Nephron (organoid): ENCODE measurements around the gene MAGOH.

Source experiments
- H3K27ac Mint-ChIP-seq, 3 experiments: 2 replicates each; pipeline ENCODE4 v1.8.0; 2020; ENCODE audit warnings: mixed read lengths in 3 of 3, mild to moderate bottlenecking in 2 of 3, moderate library complexity in 1 of 3
- H3K27me3 Mint-ChIP-seq: 2 replicates; pipeline ENCODE4 v1.8.0; 2021; ENCODE audit warnings: low read depth, mild to moderate bottlenecking, moderate library complexity, mixed read lengths
- H3K36me3 Mint-ChIP-seq: 2 replicates; pipeline ENCODE4 v1.8.0; 2020; ENCODE audit warnings: low read depth, mixed read lengths
- H3K4me1 Mint-ChIP-seq: 2 replicates; pipeline ENCODE4 v1.8.0; 2020; ENCODE audit warnings: mixed read lengths
- H3K4me3 Mint-ChIP-seq, 3 experiments: 2 replicates each; pipeline ENCODE4 v1.8.0; 2020; ENCODE audit warnings: mild to moderate bottlenecking in 3 of 3, mixed read lengths in 3 of 3, moderate library complexity in 2 of 3
- H3K9me3 Mint-ChIP-seq: 2 replicates; pipeline ENCODE4 v1.8.0; 2020; ENCODE audit warnings: mixed read lengths
- TF ChIP-seq, protein P1 (sequence below), 3 experiments: fragments of 200-600 bp; sonication (generic); IDR thresholded peaks; one replicate each; pipeline ENCODE4 v1.5.0; 2021; ENCODE audit warnings: antibody characterized with exemption in 3 of 3; ENCODE audit not compliant: unreplicated experiment in 3 of 3

The MAGOH gene

DNA sequence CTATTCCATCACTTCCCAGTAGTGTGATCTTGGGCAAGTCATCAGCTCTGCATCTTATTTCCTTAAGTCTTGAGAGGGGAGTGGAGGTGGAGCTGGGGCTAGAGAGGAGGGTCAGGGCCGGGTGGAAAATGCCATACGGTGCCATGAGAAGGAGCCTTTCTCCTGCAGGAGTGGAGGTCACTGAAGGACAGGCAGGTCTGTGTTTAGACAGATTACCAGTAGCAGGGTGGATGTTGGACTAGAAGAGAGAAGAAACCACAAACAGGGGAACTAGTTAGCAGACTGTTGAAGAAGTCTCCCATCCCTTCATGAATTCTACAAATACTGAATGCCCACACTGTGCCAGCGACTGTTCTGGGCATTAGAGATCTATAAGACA, 55.6 kb downstream of the MAGOH start:
- Mint-ChIP-seq H3K4me3 (no peak overlapping the region), H3K9me3 (no peaks in the 10 kb centered on the region), H3K4me1 (no peaks in the 10 kb centered on the region), H3K36me3 (no peaks in the 10 kb centered on the region), H3K27ac (no peak overlapping the region), H3K27me3 (no peaks in the 10 kb centered on the region)
- TF ChIP-seq, protein P1, sequence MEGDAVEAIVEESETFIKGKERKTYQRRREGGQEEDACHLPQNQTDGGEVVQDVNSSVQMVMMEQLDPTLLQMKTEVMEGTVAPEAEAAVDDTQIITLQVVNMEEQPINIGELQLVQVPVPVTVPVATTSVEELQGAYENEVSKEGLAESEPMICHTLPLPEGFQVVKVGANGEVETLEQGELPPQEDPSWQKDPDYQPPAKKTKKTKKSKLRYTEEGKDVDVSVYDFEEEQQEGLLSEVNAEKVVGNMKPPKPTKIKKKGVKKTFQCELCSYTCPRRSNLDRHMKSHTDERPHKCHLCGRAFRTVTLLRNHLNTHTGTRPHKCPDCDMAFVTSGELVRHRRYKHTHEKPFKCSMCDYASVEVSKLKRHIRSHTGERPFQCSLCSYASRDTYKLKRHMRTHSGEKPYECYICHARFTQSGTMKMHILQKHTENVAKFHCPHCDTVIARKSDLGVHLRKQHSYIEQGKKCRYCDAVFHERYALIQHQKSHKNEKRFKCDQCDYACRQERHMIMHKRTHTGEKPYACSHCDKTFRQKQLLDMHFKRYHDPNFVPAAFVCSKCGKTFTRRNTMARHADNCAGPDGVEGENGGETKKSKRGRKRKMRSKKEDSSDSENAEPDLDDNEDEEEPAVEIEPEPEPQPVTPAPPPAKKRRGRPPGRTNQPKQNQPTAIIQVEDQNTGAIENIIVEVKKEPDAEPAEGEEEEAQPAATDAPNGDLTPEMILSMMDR (IDR thresholded peaks at IDR 0.05; ENCODE audit: unreplicated experiment in 3 of 3) = no peak

GRCh38 chr1:53182111-53182593, 56.2 kb downstream of the MAGOH start:
- Mint-ChIP-seq H3K4me3 (no peak overlapping the region), H3K4me1 (no peaks in the 10 kb centered on the region), H3K27me3 (no peaks in the 10 kb centered on the region), H3K36me3 (no peaks in the 10 kb centered on the region), H3K9me3 (no peaks in the 10 kb centered on the region), H3K27ac (no peak overlapping the region)
- TF ChIP-seq, protein P1 (IDR thresholded peaks at IDR 0.05; ENCODE audit: unreplicated experiment in 3 of 3) = peak; percentile 80 to 88 (median 86)

DNA sequence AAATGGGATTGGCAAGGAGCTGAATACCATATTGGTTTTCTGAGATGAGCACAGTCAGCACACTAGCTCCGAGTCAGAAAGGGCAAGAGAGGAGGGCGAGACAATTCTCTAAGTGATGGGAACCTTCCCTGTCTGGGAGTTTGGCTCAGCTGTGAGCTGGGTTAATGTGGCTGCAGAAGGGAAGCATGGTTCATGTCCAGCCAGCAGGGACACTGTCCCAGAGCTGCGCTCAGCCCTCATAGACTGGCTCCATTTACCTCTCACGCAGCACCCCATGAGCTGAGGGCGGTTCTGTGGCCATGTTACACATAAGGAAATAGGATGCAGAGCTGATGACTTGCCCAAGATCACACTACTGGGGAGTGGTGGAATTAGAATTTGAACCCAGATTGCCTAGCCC, 57.4 kb downstream of the MAGOH start:
- H3K27me3 Mint-ChIP-seq = no peaks in the 10 kb centered on the region
- H3K9me3 Mint-ChIP-seq = no peaks in the 10 kb centered on the region
- no peak overlapping the region for H3K27ac Mint-ChIP-seq
- H3K36me3 Mint-ChIP-seq = no peaks in the 10 kb centered on the region
- TF ChIP-seq, protein P1 (IDR thresholded peaks at IDR 0.05; ENCODE audit: unreplicated experiment in 3 of 3) = no peak
- H3K4me1 Mint-ChIP-seq = no peaks in the 10 kb centered on the region
- H3K4me3 Mint-ChIP-seq = no peak overlapping the region

GRCh38 chr1:53180226-53180625, 58.1 kb downstream of the MAGOH start:
- TF ChIP-seq, protein P1 (IDR thresholded peaks at IDR 0.05; ENCODE audit: unreplicated experiment in 3 of 3) = no peak
- Mint-ChIP-seq H3K4me1 (no peaks in the 10 kb centered on the region), H3K36me3 (no peaks in the 10 kb centered on the region), H3K9me3 (no peaks in the 10 kb centered on the region), H3K27me3 (no peaks in the 10 kb centered on the region), H3K27ac (no peak overlapping the region), H3K4me3 (no peak overlapping the region)
